CD4-positive, alpha-beta T cell treated with Interleukin-4 for 4 hours (primary cell): Measurements from ENCODE around the gene RUSF1.
A peak's percentile ranks its signal among the peaks of the same experiment; 100 is the strongest.
"Not testable (repeated sequence)": the region's sequence is repeated elsewhere in the genome, so short reads cannot be mapped to it uniquely, and the experiment has no call there.

Experiments
- DNase-seq: peaks from one replicate; pipeline ENCODE4 v3.0.0-alpha.2; 2020

The RUSF1 gene

GRCh38 chr16:31485571-31485970 lies 22.6 kb downstream of the RUSF1 start:
- DNase-seq: no peak

DNA sequence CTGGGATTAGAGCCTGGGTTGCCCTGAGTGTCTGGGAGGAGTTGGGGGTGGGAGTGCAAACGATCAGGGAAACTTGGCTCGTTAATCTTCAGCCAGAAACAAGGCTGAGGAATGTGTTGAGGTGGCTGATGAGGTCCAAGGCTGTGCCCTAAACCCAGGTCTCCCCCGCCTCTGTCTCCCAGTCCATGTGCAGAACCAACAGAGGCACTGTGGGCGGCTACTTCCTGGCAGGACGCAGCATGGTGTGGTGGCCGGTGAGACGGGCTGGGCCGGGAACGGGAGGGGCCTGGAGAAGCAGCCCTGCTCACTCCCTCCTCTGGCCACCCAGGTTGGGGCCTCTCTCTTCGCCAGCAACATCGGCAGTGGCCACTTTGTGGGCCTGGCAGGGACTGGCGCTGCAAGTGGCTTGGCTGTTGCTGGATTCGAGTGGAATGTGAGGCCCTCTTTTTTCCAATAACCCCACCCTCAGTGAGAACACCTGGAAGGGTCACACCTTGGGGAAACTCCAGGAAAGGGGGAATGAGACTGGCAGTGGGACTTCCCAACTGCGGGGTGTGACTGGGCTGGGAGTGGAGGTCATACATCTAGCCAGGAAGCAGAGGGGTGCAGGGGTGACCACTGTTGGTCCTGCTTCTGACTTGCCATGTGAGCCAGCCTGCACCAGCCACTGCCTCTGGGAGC lies 23.6 kb downstream of the RUSF1 start:
- DNase-seq: no peak

GRCh38 chr16:31484048-31484447 lies 24.1 kb downstream of the RUSF1 start:
- not testable (repeated sequence) for DNase-seq

DNA sequence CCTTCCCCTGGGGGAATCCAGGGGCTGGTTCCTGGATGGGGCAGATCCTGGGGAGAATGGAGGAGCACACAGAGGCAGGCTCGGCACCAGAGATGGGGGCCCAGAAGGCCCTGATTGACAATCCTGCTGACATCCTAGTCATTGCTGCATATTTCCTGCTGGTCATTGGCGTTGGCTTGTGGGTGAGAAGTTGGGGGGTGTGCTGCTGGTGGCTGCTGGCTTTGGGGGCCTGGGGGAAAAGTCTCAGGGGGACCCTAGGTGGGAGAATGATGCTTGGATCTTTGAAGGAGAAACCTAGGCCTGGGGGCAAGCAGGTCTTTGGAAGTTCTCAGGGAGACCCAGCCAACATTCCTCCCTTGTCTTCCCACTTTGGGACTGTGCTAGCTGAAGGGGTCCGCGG lies 25.1 kb downstream of the RUSF1 start, which contains the start of gene SLC5A2:
TSS of gene SLC5A2 (plus strand) at position 43 of the 400 bp plus-strand sequence. CDS start at position 57, 14 bp downstream.
- no peak for DNase-seq

DNA sequence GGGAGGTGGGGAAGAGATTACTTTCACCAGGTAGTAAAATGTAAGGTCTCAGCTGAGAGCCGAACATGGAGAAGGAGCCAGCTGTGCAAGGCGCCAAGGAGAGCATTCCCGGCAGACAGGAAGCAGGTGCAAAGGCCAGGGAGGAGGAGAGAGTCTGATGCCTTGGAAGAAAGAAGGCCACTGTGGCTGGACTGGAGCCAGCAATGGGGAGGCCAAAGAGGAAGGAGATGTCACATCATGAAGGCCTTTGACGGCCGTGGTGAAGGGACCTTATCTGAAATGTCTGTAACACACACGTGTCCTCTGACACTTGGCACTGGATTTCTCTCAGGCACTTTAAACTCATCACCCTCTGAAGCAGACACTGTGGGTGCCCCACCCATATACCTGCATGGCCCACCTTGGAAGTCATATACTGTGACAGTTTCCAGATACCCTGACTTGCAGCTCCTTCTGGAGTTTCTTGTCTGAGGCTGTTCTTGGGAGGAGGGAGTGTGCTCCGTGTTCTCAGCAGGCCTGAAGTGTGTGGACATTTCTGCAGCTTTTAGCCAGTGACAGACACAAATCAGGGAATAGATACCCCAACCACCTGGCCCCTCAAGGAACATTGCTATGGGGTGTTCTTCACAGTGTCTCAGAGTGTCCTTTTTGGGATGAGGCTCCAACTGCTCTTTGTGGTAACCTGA lies 27.2 kb downstream of the RUSF1 start:
- DNase-seq: no peak

DNA sequence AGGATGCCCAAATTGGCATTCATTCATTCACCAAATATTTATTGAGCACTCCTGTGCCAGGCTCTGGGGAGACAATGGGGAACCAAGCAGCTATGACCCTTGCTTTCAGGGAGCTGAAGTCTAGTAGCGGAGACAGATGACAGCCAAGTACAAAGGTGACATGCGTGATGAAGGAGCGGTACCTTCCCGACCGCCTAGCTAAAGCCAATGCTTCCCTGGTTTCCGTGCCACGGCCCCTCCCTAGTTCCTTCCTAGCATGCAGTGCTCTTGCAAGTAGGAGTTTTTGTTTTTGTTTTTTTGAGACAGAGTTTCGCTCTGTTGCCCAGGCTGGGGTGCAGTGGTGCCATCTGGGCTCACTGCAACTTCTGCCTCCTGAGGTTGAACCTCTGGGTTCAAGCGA lies 28.4 kb downstream of the RUSF1 start:
- DNase-seq: no peak

- DNase-seq: no peak
Measured at GRCh38 chr16:31478956-31479355, 29.2 kb downstream of the RUSF1 start.

DNA sequence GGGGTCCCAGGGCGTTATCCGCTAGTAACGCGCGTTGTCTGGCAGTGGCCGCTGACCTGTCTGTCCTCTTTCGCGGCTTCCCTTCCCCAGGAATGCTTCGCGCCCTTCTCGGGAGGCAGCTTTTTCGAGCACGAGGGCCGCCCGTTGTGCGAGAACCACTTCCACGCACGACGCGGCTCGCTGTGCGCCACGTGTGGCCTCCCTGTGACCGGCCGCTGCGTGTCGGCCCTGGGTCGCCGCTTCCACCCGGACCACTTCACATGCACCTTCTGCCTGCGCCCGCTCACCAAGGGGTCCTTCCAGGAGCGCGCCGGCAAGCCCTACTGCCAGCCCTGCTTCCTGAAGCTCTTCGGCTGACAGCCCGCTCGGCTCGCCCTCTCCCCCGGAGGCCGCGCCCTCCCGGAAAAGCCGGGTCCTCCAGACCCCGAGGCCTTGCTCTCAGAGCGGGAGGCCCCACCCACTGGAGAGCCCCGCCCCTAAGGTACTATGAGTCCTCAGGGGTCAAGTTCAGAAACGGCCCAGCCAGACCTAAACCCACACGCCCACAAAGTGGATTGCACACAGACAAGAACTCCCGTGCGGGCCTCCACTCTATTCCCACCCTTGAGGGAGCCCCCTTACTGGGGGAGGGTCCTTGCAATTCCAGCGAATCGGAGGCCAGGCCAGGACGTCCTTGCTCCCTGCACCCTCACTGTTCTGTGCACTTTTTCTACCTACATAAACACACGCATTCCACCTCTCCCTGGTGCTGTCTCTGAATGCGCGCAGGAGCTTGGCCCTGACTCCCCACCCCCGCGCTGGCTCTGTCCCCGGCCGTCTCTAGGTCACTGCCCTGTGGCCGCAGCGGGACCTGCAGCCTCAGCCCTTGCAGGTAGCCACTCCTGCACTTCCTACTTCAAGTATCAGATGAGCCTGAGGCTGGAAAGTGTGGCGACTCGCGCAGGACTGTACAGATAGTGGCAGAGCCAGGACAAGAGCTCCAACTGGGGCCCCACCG lies 30.7 kb downstream of the RUSF1 start:
- DNase-seq: peak; percentile 17

- DNase-seq: peak; percentile 86
Measured at GRCh38 chr16:31476303-31477219, 31.6 kb downstream of the RUSF1 start.

GRCh38 chr16:31475946-31476302 lies 32.3 kb downstream of the RUSF1 start:
- DNase-seq: no peak

GRCh38 chr16:31474773-31475738 lies 33.1 kb downstream of the RUSF1 start:
- no peak for DNase-seq

- no peak for DNase-seq
Measured at GRCh38 chr16:31474173-31474714, 33.9 kb downstream of the RUSF1 start.

GRCh38 chr16:31473264-31473984 lies 34.8 kb downstream of the RUSF1 start:
- no peak for DNase-seq

- peak; percentile 27 for DNase-seq
Measured at GRCh38 chr16:31472709-31473203, 35.4 kb downstream of the RUSF1 start.

GRCh38 chr16:31471875-31472708 lies 36.1 kb downstream of the RUSF1 start, which contains the start of gene TGFB1I1:
Gene TGFB1I1 (plus strand): TSS chr16:31472152. CDS start chr16:31472189, 37 bp downstream.
- DNase-seq: no peak

- no peak for DNase-seq
Measured at GRCh38 chr16:31471241-31471874, 36.8 kb downstream of the RUSF1 start.

DNA sequence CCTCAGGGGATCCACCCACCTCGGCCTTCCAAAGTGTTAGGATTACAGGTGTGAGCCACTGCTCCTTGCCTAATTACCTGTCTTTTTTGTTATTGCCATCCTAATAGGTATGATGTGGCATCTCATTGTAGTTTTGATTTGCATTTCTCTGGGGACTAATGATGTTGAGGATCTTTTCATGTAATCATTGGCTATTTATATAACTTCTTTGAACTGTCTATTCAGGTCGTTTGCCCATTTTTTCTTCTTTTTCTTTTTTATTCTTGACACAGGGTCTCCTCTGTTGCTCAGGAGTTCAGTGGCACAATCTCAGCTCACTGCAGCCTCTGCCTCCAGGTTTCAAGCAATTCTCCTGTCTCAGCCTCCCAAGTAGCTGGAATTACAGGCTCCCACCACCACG lies 37.6 kb downstream of the RUSF1 start:
- no peak for DNase-seq

- DNase-seq: no peak
Measured at GRCh38 chr16:31467858-31468257, 40.3 kb downstream of the RUSF1 start.
